NCI-H748 treated with DMSO at 0.1 percent for 48 hours (cell line): Measurements from ENCODE around the gene ZNF567.

Experiments used
- DNase-seq: peaks from one replicate; lab custom pipeline; 2025; lab: John Stamatoyannopoulos, UW

ZNF567 gene

GRCh38 chr19:36750066-36750691, 62.8 kb downstream of the ZNF567 start:
- no peak for DNase-seq
